ENCODE data around the gene CRELD2. TPM values are rescaled to one million over a fixed set of nuclear protein-coding genes. Genes with fewer than 3 reads are reported as not detected.

Gene CRELD2
- total and polyA plus RNA-seq, 3 donors from 2014 or later = 57.9 to 64.2 (median 58.3) TPM

DNA sequence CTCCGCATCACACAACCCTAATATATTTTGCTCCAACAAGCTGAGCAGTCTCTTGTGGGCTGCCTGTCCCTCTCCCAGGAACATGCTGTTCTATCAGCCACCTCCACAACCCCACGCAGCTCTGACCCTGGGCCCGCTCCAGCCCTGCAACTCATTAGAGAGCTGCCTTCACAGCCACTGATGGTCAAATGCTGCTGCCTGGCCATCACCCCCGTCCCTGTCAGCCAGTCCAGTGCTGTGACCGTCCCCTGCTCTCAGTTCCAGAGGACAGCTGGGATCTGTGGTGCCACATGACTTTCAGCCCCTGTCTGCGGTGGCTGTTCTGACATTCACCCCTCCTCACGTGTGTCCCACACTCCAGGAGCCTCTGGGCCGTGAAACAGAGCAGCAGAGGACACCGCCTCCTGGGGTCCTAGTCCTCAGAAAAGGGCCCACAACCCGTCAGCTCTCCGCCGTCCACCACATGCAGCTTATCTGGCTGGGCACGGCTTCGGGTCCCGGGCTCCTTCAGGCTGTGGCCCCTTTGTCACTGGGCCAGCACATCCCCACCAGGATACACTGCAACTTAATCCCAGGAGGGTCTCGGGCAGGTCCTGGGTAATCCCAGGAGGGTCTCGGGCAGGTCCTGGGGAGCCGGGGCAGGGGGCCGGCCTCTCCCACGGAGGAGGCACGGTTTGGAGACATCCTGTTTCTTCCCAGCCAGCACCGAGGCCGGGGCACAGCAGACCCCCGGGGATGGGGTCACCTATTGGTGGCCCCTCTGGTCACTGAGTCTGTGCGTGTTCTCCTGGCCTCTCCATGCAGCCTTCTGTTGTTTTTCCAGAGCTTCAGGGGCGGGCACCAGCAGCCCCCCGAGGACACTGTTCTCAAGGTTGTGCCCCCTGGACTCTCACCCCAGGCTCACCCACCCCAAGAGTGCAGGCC, 15.1 kb downstream of the CRELD2 start:
- H3K27me3 ChIP-seq = no peaks in the 10 kb centered on the region
- no peaks in the 10 kb centered on the region for H3K36me3 ChIP-seq (ENCODE audit: low read depth, missing control alignments)
- intact Hi-C loops (cut with DNase I; ENCODE audit: low total_unique reads) = no loop called here
- no peaks in the 10 kb centered on the region for H3K9me3 ChIP-seq
- H3K4me1 ChIP-seq = peaks cover 47% of the 10 kb centered on the region
- 45 to 48% methylated on average over 16 to 26 of the region's 27 CpGs for WGBS, 2 donors
- TF ChIP-seq POLR2A (IDR thresholded peaks at IDR 0.05) = no peak
- TF ChIP-seq, protein P1, sequence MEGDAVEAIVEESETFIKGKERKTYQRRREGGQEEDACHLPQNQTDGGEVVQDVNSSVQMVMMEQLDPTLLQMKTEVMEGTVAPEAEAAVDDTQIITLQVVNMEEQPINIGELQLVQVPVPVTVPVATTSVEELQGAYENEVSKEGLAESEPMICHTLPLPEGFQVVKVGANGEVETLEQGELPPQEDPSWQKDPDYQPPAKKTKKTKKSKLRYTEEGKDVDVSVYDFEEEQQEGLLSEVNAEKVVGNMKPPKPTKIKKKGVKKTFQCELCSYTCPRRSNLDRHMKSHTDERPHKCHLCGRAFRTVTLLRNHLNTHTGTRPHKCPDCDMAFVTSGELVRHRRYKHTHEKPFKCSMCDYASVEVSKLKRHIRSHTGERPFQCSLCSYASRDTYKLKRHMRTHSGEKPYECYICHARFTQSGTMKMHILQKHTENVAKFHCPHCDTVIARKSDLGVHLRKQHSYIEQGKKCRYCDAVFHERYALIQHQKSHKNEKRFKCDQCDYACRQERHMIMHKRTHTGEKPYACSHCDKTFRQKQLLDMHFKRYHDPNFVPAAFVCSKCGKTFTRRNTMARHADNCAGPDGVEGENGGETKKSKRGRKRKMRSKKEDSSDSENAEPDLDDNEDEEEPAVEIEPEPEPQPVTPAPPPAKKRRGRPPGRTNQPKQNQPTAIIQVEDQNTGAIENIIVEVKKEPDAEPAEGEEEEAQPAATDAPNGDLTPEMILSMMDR (IDR thresholded peaks at IDR 0.05) = no peak
- H3K4me3 ChIP-seq = no peak overlapping the region
- H3K27ac ChIP-seq = peak overlapping the region; percentile 95
- DNase-seq = peak; percentile 90

DNA sequence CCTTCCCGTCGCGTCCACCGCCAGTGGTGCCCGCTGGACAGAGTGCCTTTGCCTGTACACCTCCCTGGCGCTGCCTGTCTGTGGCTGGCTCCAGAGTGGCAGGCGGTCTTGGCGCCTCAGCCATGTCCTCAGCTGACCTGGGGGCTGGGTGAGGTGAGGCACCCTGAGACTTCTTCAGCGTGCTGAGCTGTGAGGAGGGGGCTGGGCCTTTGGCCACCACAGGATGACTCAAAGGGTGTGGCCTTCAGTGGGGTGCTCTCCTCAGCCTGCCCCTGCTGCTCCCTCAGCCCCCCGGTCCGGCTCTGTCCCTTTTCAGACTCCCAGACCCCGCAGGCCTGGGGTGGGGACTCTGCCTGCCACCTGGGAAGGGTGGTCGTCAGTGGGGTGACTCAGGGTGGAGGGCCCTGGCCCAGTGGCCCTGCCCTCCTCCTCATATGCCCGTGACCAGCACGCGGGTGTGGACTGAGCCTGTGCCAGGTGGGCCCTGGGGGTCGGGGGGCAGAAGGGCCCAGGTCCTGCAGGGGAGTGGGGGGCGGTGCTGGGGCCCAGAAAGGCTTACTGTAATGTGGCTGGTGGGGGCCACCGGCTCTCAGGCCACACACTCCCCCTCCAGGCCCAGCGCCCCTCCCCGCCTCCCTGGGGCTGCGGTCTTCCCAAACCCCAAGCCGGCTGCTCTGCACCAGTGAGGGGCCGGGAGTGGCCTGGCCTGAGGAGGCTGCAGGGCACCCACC, 15.9 kb downstream of the CRELD2 start:
- no peak for TF ChIP-seq POLR2A (IDR thresholded peaks at IDR 0.05)
- TF ChIP-seq, protein P1 (IDR thresholded peaks at IDR 0.05) = no peak
- peak overlapping the region; percentile 32 to 52 for H3K4me3 ChIP-seq
- peaks cover 47% of the 10 kb centered on the region for H3K4me1 ChIP-seq
- H3K36me3 ChIP-seq (ENCODE audit: low read depth, missing control alignments) = no peaks in the 10 kb centered on the region
- WGBS, 2 donors = 63 to 88% methylated on average over 6 to 23 of the region's 24 CpGs
- no peaks in the 10 kb centered on the region for H3K9me3 ChIP-seq
- peak overlapping the region; percentile 95 for H3K27ac ChIP-seq
- peak; percentile 79 for DNase-seq
- H3K27me3 ChIP-seq = no peaks in the 10 kb centered on the region
- intact Hi-C loops (cut with DNase I; ENCODE audit: low total_unique reads) = no loop called here

DNA sequence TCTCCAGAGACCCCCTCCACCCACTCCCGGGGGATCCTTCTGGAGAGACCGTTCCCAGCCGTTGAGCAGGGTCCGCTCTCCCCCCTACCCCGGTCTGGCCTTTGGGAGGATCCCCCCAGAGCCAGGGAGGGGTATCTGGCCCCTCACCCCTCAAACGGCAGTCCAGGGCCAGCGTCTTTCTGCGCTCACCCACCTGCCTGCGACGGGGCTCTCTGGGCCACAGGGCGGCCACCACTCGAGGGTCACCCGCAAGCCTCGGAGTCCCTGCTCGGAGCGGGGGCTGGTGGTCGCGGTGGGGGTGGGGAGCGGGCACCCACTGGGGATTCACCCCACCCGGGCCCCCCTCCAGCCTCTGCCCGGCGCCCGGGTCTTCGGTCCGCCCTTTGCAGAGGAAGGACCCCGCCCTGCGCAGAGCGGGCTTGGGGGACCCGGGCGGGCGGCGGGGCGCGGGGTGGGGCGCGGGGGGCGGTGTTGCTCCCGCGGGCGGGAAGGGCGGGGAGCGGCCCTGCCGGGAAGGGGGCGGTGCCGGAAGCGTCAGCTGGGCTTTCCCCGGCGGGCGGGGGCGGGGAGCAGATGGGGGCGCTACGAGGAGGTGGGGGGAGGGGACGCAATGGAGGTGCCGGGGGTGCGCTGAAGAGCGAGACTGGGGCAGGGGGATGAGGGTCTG, 16.6 kb downstream of the CRELD2 start:
- Histone ChIP-seq H3K36me3 (ENCODE audit: low read depth, missing control alignments) (no peaks in the 10 kb centered on the region), H3K4me1 (peaks cover 47% of the 10 kb centered on the region), H3K9me3 (no peaks in the 10 kb centered on the region), H3K27ac (peak overlapping the region; percentile 95), H3K4me3 (peak overlapping the region; percentile 32 to 52), H3K27me3 (no peaks in the 10 kb centered on the region)
- intact Hi-C loops (cut with DNase I; ENCODE audit: low total_unique reads) = no loop called here
- DNase-seq = peak; percentile 77
- WGBS, 2 donors = 18% methylated on average over 21 of the region's 56 CpGs; no CpG with 5 or more reads in 1 of the 2 donors
- TF ChIP-seq POLR2A (IDR thresholded peaks at IDR 0.05) = no peak
- TF ChIP-seq, protein P1 (IDR thresholded peaks at IDR 0.05) = no peak

DNA sequence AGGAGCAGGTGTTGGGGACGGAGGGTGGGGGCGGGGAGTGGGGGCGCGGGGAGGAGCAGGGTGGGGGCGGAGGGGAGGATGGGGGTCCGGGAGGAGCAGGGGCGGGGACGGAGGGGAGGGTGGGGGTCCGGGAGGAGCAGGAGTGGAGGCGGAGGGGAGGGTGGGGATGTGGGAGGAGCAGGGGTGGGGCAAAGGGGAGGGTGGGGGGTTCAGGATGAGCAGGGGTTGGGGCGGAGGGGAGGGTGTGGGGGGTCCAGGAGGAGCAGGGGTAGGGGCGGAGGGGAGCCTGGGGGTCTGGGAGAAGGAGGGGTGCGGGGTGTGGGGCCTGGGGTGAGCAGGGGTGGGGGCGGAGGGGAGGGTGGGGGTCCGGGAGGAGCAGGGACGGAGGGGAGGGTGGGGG, 17.1 kb downstream of the CRELD2 start:
- peak overlapping the region; percentile 95 for H3K27ac ChIP-seq
- intact Hi-C loops (cut with DNase I; ENCODE audit: low total_unique reads) = no loop called here
- H3K4me1 ChIP-seq = peaks cover 47% of the 10 kb centered on the region
- no peak for DNase-seq
- 0 to 5% methylated on average over 1 to 7 of the region's 16 CpGs for WGBS, 2 donors
- TF ChIP-seq POLR2A (IDR thresholded peaks at IDR 0.05) = no peak
- TF ChIP-seq, protein P1 (IDR thresholded peaks at IDR 0.05) = no peak
- H3K27me3 ChIP-seq = no peaks in the 10 kb centered on the region
- H3K9me3 ChIP-seq = no peaks in the 10 kb centered on the region
- H3K4me3 ChIP-seq = peak overlapping the region; percentile 32 to 52
- no peaks in the 10 kb centered on the region for H3K36me3 ChIP-seq (ENCODE audit: low read depth, missing control alignments)
